ENCODE measurements around the gene GAL3ST3.
"Not testable (repeated sequence)": the region's sequence is repeated elsewhere in the genome, so short reads cannot be mapped to it uniquely, and the experiment has no call there.

Gene GAL3ST3, protein sequence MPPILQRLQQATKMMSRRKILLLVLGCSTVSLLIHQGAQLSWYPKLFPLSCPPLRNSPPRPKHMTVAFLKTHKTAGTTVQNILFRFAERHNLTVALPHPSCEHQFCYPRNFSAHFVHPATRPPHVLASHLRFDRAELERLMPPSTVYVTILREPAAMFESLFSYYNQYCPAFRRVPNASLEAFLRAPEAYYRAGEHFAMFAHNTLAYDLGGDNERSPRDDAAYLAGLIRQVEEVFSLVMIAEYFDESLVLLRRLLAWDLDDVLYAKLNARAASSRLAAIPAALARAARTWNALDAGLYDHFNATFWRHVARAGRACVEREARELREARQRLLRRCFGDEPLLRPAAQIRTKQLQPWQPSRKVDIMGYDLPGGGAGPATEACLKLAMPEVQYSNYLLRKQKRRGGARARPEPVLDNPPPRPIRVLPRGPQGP

DNA sequence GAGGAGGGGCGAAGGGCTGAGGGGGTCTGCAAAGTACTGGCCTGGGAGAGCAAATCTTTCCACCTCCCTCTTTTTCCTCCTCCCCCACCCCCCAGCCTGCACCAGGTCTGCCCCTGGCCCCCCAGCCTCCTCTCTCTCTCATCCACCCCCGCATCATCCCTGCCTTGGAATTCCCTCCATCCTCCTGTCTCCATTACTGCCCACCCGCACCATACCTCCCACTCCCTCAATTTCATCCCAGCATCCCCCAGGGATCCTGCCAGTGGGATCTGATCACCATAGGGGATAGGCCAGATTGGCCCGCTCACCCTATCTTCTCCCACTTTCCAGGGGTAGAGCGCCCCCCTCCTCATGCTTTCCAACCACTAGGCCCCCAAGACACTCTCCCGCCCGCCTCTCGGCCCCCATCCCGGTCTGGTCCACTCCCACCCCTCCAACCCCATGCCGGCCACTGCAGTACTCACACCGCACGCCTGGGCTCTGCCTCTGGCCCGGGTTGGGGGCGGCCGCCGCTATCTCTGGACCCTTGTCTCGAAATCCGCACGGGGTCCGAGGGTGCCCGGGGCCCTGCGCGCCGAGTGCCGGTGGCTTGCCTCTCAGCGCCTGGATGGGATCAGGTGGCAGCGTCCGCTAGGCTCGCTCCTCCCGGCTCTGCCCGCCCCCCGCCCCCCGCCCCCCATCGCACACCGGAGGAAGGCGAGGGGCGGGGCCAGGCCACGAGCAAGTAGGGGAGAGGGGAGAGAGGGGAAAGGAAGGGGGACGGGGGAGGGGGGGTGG is at the start of gene GAL3ST3:
GAL3ST3 (minus strand) TSS at position 615 of the 777 bp plus-strand sequence. CDS start 3,746 bp downstream, outside the sequence.
- DNase-seq, result peak; percentile 63

DNA sequence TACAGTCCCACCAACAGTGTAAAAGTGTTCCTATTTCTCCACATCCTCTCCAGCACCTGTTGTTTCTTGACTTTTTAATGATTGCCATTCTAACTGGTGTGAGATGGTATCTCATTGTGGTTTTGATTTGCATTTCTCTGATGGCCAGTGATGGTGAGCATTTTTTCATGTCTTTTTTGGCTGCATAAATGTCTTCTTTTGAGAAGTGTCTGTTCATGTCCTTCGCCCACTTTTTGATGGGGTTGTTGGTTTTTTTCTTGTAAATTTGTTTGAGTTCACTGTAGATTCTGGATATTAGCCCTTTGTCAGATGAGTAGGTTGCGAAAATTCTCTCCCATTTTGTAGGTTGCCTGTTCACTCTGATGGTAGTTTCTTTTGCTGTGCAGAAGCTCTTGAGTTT is 43.2 kb upstream of the GAL3ST3 start:
- DNase-seq, result not testable (repeated sequence)

DNA sequence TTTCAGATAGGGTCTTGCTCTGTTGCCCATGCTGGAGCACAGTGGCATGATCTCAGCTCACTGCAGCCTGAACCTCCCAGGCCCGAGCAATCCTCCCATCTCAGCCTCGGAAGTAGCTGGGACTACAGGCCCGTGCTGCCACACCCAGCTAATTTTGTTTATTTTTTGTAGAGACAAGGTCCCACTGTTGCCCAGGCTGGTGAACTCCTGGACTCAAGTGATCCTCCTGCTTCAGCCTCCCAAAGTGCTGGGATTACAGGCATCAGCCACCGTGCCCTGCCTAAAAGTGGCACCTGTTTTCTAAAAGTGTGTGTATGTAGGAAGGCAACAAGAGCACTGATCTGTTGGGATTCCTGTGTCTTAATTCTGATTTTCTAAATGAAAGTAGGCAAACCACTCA is 41.3 kb upstream of the GAL3ST3 start:
- no peak for DNase-seq

DNA sequence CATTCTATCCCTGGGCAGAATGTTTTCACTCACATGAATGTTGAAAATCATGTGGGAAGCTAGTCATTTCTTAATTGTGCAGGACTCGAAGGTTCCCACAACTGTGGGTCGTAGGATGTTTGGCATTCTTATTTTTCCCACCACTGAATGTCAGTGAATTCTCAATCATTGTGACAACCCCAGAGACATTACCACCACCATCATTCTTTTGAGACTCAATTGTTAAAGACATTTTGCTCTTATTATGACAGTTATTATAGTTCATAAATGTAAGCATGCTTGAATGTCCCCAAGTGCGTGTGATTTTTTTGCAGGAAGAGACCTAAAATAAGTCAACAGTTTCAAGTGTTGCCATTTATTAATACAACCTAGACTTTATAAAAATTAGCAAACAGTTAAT is 40.1 kb upstream of the GAL3ST3 start:
- no peak for DNase-seq

DNA sequence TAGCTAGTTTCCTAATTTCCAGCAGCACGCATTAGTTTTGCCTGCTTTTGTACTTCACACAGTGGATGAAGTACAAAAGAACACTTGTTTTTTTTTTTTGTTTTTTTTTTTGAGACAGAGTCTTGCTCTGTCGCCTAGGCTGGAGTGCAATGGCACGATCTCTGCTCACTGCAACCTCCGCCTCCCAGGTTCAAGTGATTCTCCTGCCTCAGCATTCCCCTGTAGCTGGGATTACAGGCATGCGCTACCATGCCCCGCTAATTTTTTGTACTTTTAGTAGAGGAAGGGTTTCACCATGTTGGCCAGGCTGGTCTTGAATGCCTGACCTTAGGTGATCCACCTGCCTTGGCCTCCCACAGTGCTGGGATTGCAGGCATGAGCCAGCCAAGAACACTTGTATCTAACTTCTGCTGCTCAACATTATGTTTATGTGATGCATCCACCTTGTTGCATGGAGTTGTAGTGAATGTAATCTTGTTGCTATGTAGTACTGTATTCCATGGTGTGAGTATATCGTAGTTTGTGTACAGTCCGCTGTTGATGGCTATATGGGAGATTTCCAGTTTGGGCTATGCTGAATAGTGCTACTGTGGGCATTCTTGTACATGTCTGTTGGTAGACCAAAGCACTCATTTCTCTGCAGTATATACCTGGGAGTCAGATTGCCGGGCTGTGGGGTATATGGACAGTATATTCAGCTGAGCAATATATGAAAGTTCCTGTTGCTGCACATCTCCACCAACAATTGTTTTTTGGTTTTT is 38.4 kb upstream of the GAL3ST3 start:
- DNase-seq, result no peak

DNA sequence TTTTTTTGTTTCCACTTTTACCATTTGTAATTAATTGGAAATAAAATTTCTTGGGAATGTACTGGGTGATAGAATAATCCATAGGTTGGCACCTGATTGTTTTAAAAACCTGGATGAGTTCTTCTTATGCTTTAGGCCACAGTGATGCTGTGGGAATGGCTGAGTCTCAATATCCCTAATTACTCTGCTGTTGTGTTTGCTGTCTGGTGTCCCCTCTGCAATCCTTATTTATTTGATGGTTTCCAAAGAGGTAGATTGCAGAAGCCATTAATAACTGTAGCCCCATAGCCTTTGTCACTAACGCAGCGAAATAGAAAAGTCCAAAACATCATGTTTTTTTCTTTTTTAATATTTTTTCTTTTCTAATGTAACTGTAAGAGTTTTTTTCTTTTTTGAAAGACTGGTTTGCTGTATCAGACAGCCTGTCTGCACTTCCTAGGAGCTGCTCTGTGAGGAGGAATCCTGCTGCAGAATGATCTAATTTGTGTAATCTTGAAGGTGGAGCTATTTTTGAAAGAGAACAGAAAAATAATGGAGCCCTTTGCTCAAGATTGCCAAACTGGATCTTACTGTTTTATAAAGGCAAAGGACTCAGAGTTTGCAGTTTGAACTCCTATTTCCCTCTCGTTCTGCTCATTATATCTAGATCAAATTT is 36.0 kb upstream of the GAL3ST3 start:
- no peak for DNase-seq

DNA sequence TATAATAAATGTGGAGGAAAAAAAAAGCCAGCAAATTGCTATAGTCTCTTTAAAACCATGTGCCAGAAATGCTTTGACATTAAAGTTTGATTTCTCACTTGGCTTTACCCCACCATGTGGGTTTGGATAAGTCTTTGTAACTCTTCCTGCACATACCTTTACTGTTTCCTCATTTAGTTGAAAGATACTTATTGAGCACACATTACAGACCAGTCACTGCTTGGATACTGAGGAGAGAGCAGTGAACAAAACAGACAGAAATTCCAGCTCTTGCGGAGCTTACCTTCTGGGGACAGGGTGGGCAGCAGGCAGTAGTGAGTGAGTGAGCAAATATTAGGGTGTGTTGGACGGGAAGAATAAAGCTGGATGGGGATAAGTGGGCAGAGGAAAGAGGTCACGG is 34.8 kb upstream of the GAL3ST3 start:
- no peak for DNase-seq

DNA sequence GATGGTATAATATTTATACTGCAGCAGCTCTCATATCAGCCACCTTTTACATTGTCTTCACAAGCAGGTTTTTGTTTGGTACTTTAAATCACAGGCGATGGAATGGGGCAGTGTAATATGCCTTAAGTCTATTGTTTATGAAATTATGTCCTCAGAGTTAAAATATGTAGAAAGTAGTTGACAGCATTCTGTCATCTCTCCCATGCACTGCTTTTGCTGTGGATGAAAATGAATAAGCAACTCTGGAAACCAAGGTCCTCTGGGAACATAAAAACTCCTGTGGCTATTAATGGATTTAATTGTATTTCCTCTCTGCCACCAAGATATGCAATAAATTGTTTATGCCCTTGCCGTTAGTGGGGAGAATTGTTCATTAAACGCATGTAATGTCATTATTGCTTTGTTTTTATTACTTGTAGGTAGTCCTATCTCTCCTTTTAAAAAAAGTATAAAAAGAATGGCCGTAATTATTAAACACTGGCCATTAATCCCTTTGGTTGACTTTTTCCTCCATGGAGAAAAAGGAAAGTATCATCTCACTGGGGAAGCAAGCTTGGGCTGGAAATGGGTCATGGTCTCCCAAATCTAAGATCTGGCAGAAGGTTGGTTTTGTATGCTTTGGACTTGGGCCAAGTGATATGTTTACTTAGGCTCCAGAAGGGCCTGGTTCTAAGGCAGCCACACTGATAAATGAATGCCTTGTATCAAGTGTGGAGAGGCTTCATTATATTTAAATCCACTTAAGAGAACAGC is 34.2 kb upstream of the GAL3ST3 start:
- DNase-seq, result no peak

DNA sequence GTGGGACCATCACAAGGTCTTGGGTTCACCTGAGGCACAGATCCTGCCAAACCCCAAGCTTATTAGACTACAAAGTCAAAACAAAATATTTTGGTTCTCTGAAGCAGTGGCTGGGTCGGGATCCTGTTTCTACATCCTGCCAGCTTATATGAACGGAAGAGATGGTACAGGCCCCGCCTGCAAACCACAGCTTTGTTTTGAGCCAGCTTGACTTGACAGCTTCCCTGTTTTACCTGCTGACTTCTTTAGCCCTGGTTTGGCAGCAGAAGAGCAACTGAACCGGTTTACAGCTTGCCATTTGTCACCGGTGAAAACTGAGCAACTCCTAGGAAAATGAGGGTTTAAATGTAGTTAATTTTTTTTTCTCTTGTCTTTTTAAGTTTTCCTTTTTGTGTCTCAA is 32.5 kb upstream of the GAL3ST3 start:
- peak; percentile 73 for DNase-seq

DNA sequence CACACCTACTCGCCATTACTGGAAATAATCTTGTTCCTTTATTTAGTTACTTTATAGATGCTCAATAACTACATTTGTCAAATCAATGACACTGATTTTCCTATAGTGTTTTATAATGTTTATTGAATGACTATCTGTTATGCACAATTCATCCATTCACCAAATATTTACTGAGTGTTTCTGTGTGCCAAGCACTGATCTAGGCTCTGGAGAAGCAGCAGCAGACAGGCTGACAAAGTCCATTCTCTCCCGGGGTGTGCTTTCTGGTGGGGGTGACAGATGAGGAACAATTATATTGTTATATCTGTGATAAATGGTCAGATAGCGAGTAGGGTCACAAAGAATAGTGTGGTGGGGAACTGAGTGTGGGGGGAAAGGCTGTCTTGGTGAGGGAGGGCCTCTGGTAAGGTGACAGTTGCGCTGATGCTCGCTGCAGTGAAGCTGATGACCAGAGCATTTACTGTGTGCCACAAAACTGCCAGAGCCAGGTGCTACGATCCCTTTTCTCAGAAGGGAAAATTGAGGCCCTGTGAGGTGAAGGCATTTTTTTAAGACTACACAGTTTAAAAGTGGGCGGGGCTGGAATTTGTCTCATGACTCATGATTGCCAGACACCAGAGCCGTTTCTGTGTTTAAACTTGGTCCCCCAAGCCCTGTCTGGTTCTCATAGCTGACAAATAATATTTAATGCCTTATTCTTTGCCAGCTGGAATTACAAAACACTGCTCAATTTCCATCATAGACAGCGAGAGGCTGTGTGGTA is 31.3 kb upstream of the GAL3ST3 start:
- DNase-seq, result peak; percentile 81

DNA sequence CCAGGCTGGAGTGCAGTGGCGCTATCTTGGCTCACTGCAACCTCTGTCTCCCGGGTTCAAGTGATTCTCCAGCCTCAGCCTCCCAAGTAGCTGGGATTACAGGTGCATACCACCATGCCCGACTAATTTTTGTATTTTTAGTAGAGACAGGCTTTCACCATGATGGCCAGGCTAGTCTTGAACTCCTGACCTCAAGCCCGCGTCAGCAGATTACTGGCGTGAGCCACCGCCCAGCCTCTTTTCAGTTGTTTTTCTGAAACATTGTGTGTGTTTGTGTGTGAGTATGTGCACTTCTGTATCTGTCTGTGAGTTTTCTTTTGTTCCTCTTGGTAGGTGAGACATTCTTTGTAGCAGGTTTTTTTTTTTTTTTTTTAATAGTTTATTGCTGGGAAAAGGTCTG is 30.0 kb upstream of the GAL3ST3 start:
- not testable (repeated sequence) for DNase-seq

DNA sequence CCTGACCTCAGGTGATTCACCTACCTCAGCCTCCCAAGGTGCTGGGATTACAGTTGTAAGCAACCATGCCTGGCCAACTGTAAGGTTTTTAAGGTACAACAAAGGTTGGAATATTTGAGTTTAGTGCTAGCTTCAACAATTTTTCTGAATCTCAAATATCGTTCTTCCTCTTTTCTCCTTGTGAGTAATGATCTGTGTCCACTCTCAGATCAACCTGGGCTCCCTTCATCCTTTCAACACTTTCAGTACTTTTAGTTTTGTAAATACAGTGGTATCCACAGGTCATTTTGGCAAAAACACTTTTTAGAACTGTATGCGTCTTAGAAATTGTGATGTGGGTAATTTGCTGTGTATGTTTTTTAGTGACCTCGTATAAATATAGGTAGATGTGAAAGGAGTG is 29.0 kb upstream of the GAL3ST3 start:
- DNase-seq, result no peak

DNA sequence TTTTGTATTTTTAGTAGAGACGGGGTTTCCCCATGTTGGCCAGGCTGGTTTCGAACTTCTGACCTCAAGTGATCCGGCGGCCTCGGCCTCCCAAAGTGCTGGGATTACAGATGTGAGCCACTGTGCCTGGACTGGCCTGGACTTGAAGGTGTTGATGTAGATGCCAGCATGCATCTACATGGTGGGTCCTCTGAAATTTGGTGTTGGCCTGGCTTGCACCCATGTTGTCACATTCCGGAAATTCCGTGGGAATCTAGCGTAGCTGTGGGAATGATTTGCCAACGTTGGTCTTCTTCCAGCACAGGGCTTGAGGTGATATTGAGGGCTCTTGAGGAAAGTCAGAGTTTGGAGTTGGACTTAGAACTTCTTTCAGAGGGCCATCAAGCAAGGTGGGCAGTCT is 27.6 kb upstream of the GAL3ST3 start:
- no peak for DNase-seq

DNA sequence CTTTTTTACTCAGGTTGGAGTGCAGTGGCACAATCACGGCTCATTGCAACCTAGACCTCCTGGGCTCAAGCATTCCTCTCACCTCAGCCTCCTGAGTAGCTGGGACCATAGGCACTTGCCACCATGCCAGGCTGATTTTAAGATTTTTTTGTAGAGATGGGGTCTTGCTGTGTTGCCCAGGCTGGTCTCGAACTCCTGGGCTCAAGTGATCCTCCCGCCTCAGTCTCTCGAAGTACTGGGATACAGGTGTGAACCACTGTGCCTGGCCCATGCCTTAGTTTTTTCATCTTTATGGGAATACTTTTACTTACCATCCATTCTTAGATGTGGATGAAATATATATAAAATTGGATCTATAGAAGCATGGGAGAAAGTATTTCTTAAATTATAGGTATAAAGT is 26.3 kb upstream of the GAL3ST3 start:
- no peak for DNase-seq

DNA sequence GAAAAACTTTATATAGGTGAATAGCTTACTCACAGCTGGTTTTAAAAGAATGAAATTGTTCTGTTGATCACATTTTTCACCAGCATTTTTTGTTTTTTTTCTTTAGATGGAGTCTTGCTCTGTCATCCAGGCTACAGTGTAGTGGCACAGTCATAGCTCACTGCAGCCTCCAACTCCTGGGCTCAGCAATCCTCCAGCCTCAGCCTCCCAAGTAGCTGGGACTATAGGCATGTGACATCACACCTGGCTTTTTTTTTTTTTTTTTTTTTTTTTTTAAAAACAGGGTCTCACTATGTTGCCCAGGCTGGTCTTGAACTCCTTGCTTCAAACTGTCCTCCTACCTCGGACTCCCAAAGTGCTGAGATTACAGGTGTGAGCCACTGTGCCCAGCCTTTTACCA is 24.7 kb upstream of the GAL3ST3 start:
- no peak for DNase-seq

DNA sequence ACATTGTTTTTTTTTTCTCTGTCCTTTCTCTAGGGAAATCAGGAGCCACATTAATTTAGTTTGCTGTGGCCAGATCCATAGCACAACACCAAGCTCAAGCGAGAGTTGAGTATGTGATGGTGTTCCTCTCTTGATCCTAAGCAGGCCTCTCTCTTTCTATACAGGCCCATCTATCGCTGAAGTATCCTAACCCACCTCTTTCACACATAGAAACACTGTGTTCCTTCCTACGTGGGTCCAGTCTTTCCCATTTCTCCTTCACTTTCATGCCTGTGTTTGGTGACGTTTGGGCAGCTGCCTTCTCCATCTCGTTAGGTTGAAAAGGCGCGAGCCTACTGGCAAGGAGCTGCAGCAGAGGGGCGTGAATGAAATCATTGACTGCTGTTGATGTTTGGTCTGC is 23.6 kb upstream of the GAL3ST3 start:
- no peak for DNase-seq

DNA sequence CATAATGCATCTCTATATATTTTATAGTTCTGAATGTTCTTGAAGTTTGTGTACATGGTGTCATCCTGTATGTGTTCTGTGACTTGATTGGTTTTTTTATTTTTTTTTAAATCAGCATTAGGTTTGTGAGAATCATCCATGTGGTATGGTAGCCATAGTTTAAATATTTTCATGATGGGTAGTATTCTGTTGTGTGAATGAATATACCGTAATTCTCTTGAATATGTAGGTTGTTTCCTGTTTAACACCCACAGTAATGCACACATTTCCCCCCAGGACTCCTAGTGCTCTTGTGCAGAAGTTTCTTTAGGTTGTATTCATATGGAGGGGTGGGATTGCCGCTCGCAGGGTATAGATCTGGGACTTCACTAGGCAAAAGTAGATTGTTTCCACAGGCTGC is 23.1 kb upstream of the GAL3ST3 start:
- DNase-seq, result no peak

DNA sequence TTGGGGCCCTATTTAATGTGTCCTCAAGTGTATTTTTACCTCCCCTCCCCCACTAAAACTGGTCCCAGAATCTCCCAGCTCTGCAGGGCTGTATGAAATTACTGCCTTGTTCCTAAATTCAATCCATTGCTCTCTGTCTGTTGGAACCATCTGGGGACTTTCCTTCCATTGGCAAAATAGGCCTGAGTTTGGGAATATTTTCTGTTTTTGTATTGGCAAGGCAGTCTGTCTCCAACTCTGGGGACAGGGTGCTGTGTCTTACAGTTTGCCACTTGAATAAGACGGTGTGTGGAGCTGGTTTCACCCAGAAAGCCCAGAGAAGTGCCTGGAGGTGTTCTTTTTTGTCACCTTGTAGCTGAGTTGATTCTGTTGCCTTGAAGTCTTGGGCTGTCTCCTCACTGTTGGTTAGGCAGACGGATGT is 22.4 kb upstream of the GAL3ST3 start:
- no peak for DNase-seq

DNA sequence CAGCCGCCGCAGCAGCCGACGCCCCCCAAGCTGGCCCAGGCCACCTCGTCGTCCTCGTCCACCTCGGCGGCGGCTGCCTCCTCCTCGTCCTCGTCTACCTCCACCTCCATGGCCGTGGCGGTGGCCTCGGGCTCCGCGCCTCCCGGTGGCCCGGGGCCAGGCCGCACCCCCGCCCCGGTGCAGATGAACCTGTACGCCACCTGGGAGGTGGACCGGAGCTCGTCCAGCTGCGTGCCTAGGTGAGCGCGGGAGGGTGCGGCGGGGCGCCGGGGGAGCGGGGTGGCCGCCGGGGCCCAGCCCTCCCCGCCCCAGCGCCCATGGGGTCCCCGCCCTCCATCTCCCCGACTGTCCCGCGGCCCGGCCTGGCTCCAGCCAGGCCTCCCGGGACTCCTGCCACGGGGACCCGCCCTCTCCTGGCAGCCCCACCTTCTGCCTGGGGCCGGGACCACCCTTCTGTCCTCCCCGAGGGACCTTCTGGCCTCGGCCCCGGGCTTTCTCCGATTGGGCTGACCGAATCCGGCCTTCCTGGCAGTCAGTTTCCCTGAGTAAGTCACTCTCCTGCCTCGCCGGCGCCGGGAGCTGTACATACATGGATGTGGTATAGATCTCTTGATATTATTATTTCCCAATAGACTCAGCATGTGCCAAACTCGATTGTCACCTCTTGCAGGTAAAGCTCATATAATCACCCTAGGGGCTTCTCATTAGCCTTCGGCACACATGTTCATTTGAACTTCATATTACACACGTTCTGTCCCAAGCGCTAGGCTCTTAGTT is 21.8 kb upstream of the GAL3ST3 start:
- DNase-seq, result peak; percentile 68
